Ramos (cell line): ENCODE measurements around the gene ARID5B.

Experiments used
- in situ Hi-C: fragments of 300-500 bp; cut with MboI; formaldehyde crosslinking; loops from one replicate; pipeline ENCODE4 v1.14.3; 2022; ENCODE audit warnings: low sequenced_read_pairs; ENCODE audit not compliant: unreplicated experiment

ARID5B gene

DNA sequence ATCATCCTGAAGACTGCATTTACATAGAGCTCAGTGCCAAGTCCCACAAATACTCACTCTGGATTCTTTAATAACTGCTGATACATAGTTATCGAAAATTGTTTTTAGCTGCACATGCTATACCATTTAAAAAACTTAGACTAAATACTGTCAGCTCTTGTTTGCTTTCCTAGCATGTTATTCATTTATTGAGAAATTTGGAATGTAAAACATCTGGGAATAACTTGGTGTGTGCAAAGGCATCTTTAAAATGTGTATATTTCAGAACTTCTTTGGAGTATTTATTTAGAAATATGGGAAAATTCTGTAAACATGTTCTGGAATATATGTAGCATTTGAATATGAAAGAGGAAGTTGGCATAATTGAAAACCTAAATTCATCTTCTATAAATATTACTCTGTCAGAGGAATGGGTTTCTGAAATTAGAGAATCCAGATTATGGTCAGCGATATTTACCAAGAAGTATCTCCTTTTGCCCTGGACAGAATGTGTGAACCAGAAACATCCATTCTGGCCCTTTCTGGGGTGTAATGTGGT, 119.7 kb downstream of the ARID5B start:
- in situ Hi-C loops = no loop called here

DNA sequence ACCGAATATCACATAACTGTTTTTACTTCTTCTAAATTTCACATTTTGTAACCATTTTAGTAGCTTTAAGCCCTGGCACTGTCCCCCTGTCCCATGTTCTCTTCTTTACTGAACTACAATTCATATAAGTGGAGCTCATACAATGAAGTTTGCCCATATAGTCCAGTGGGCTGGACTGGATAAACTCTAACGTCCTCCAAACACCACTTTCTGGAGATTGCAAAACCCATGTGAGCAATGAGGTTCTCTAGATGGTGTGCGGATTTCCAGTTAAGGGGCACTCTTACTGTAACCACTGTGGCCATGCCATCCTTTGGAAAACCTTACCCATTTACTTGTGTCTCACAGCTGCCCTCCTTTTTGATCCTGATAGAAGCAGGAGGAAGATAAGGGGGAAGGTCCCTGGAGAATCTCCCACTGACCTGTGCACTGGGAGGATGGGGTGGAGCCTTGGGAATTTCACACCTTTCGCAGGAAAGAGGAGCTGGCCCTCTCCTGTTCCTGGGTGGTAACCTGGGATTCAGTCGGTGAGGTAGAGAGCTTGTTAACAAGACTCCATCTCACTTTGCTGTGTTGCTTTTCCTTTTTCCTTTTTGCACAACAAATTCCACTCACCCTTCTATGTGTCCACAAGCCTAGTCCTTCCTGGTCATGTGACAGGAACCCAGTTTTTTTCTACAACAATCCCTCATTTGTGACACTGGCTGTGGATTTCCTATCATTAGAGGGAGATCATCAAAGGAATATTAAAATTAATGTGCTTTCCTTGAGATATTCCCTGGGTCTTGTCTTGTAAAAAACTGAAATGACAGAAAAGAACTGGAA, 120.7 kb downstream of the ARID5B start:
- in situ Hi-C loops = no loop called here

DNA sequence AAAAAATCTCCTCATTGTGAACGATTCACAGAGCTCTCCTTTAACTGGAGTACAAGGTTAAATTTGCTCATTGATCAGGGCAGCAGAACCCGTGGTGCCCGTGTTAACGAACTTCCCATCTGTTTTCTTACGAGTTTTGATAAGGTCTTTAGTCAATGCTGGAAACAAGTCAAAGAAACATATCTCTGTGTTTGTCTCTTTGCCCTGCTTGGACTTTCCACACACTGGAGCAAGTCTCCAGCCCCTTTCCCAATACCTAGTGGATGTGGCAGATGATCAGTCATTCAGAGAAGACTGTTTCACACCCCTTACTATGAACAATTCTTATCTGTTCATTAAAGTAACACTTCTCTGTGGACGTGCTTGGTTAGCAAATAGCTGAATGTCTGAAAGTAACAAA, 121.3 kb downstream of the ARID5B start:
- in situ Hi-C loops = no loop called here

DNA sequence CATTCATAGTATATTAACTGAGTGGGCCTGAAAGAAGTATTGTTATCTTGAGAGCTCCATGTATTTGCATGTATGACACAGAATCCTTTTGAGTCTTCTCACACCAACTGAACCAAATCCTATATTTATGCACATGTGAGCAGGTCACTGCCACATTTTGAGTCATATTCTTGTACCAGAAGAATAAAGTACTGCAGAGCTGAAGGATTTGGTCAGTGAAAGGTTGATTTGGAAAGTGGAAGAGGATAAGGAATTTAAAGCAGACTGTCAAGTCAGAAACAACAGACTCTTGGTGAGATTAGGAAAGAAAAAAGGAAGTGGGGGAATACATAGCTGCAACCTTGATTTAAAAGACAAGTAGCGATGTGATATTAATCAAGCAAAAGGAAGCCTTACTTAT, 121.8 kb downstream of the ARID5B start:
- in situ Hi-C loops = no loop called here

DNA sequence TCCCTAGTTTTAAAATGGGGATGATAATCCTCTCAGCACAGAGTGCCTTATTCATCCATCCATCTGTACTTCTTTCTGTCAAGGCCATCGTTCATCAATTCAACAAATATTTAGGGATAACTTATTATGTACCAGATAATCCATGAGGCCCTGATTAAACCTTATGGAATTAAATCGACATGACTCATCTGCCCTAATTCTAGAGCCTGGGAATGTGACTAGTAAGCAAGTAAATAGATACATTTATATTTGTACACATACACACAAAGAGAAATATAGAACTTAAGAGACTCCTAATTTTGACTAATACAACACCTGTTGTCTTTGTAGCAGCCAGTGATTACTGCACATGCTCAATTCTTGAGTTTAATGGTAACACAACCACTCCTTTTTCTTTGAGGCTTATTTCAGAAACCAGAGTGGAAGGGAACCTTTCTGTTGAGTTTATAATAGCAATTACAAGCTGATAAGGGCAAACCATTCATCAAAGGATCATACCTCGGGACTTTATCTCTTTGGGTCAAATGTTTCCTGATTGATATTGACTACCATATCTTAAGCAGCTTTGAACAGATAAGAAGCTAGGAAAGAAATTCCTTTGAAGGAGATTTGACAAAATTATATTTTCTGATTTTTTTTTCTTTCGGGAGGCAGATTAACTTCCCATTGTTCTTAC, 122.7 kb downstream of the ARID5B start:
- in situ Hi-C loops = no loop called here

DNA sequence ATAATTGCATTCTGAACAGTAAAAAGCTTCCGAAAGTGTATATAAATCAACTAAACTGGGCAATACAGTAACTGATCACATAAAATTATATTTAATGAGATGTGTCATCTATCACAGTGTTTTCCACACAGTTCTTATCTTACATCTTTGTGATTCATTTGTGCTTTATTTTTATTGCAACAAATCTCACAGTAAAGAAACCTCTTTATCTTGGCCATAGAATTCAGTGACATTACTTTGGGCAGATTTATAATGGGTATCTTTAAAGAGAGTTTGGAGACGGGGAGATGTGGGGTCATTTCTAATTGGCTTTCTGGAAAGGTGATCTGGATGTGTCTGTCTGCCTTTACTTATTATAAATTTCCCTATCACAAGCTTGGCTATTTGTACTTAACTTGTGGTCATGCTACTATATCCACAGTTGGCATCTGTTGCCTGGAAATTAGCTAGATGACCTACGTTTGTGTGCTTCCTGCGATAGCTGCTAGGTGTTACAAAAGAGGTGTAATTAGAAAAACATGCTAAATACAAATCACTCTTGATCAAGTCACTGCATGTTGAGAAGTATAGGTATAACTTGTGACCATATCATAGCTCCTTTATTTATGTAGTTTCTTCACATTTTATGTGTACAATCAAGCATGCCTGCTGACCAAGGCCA, 123.8 kb downstream of the ARID5B start:
- in situ Hi-C loops = loop anchor here (25.0 kb wide), 1 partner anchor 263 kb away; no protein-coding TSS in a partner anchor

DNA sequence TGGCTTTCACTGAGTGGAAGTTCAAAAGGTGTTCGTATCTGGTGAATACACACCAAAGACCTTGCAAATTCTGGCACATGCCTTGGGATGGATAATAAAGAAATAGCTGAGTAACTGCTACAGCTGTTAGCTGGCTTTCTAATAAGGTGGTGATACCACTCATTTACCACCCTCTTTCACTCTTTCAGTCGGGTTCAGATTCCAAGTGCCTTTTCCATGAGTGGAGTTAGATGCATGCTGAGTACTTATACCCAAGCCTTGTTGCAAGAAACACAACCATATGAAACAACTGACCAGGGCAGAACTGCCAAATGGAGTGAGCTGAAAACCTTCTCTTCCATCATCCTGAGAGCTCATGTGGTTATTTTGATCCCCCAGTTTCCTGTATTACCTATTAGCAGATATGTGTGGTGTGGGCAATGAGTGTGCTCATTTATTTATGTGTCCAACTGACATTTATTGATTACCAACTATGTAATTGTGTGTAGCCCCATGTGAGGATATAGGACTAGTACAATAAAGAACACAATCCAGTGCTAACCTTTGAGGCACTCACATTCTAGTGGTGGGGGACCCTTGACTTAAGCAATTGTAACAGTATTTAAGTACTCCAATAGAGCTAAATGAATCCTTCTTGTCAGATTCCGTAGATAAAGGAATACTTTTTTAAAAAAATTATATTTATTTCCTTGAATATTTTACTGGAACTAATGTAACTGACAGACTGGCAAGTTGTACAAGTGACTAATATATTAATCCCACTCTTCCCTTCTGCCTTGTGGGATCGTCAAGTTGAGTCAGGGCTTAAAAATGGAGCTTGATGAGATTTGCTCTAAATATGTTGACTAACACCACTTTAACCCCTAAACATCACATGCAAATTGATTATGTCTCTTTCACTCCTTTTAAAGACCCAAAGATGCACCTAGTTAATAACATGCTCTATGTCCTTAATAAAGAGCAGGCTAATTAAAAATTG, 124.7 kb downstream of the ARID5B start:
- in situ Hi-C loops = loop anchor here (25.0 kb wide), 1 partner anchor 264 kb away; no protein-coding TSS in a partner anchor

DNA sequence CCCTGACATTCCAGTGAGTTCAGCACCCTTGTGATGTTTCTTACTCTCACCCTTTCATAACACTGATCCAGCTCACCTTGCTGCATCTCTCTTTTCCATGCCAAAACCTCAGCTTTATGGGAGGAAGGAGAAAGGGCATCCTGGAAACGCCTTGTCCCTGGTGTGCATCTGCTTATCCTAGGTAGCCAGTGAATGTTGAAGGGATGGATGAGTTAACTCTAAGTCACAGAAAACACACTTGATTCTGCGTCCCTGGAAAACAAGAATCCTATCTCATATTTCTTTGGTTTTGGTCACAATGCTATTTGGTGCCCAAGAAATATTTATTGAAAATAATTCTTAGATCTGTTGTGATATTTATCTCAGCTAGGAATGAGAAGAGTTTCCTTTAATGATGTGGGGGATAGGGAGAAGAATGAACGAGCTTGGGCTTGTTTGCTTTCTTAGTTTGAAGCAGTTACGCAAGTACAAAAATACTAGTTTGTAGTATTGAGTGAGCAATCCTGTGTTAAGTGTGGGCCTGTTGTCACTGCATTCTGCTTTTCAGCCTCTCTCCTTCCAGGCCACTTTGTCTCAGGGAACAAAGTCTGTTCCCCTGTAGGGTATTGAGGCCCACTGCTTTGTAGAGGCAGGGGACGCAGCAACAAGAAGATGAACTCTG, 126.5 kb downstream of the ARID5B start:
- in situ Hi-C loops = loop anchor here (25.0 kb wide), 1 partner anchor 266 kb away; no protein-coding TSS in a partner anchor

DNA sequence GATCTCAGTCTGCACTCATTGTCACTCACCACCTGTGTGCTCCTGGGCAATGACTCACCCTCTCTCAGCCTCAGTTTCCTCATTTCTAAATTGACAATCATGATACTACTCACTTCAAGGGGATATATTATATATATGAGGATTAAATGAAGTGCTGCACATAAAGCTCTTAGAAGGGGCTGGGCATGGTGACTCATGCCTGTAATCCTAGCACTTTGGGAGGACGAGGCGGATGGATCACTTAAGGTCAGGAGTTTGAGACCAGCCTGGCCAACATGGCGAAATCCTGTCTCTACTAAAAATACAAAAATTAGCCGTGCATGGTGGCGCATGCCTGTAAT, 127.0 kb downstream of the ARID5B start:
- in situ Hi-C loops = loop anchor here (25.0 kb wide), 1 partner anchor 266 kb away; no protein-coding TSS in a partner anchor

DNA sequence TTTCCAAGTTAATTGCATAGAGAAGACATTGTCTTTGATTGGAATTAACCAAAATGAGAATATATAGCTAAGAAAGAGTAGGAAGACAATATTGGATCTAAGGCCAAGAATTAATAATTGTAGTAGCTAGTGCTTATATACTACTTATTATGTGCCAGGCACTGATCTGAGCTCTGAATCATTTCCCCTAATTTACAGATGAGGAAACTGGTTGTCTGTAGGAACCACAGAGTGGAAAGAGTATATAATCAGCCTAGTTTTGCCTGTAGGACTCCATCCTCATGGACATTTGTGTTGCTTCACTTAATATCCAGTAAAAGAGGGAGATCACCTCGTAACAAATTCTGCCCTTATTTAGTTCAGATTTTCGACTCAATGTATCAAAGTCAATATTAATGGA, 127.9 kb downstream of the ARID5B start:
- in situ Hi-C loops = loop anchor here (25.0 kb wide), 1 partner anchor 267 kb away; no protein-coding TSS in a partner anchor

DNA sequence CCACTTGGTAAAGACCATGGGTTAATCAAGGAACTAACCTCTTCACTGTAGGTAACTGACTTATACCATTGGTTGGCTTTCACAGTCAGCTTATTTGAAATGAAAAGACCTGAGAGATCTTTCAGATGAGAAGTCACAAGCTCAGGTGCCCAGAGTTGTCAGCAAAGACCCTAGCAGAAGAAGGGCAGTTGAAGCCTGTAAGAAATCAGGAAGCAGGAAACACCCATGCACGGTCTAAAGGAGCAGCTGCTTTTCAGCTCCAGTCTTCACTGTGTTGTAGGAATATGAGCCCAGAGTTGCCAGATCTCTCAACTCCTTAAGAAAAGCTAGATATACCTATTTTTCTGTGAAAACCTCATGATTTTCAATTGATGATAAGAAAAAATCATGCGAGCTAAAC, 130.0 kb downstream of the ARID5B start:
- in situ Hi-C loops = loop anchor here (25.0 kb wide), 1 partner anchor 269 kb away; no protein-coding TSS in a partner anchor

DNA sequence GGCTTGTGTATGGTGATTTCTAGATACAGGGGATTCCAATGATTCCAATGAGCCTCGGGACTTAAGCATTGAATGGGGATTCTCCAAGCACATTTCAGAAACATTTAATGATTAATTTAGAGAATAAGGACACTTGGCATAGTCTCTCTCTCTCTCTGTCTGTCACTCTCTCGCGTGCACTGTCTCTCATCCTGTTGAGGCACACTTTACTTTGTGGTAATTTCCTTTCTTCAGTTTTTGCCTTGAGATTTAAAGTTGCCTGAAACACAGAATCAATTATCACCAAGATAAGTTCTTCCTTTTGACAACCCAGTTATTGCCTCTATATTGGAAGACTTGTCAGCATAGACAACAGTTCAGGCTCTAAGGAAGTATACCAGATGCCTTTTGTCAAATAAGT, 131.6 kb downstream of the ARID5B start:
- in situ Hi-C loops = loop anchor here (25.0 kb wide), 1 partner anchor 271 kb away; no protein-coding TSS in a partner anchor

DNA sequence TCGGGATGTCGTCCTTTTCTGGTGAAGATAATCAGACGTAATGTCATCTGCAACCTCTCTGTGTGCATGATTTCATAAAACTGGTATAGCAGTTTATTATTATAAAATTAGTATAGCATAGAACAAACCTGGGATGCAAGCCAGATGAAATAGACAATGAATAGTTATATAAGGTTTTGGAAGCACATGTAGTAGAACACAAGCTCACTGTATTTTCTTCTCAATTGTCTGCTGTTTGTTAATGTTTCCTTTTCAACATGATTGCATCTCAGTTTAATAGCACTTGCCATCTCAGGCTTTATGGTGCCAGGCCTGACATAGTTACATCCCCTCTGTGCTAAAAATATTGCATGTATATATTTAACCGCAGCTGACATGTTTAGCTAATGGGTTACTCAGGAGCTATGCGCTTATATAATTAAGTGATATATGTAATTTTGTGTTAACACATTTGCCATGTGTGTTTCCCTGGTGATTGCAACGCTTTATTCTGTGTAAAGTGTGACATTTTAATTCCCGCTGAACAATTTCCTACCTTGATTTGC, 132.7 kb downstream of the ARID5B start:
- in situ Hi-C loops = loop anchor here (25.0 kb wide), 1 partner anchor 272 kb away; no protein-coding TSS in a partner anchor

DNA sequence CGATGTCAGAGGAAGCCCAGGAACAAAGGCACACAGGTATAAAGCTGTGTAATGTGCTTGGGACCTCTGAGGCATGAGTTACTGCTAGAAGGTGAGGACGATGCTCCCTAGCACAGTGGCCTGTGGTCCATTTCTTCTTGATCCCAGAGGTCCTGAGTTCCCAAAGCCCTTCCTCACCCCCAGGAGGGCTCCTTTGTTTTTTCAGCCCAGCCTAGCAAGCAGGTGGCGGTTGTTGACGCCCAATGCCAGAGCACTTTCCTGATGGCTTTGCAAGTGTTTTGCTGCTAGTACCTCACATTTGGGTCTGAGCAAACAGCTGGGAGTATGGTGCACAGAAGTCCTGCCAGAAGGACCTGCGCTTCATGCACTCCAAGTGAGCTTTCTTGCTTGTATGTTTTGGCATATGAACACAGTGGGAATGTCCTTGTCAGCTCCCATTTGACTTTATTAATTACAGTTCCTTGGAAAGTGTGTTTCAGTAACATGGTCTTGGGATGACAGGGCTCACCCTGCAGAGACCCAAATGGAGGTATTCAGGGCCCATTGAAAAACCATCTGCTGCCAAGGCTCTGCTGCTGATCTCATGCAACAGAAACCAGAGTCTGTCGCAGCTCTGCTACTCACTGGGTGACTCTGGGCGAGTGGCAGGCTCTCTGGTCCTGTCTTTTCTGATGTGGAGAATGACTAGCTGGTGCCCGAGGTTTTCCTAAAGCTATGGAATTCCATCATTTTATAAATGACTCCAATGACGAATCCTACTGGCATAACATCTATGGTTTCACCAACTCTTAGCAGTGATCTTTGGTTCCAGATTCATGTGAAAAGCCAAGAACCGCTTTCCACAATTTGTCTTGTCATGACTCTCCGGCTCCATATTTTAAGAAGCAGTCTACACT, 134.9 kb downstream of the ARID5B start:
- in situ Hi-C loops = loop anchor here (25.0 kb wide), 1 partner anchor 274 kb away; no protein-coding TSS in a partner anchor

DNA sequence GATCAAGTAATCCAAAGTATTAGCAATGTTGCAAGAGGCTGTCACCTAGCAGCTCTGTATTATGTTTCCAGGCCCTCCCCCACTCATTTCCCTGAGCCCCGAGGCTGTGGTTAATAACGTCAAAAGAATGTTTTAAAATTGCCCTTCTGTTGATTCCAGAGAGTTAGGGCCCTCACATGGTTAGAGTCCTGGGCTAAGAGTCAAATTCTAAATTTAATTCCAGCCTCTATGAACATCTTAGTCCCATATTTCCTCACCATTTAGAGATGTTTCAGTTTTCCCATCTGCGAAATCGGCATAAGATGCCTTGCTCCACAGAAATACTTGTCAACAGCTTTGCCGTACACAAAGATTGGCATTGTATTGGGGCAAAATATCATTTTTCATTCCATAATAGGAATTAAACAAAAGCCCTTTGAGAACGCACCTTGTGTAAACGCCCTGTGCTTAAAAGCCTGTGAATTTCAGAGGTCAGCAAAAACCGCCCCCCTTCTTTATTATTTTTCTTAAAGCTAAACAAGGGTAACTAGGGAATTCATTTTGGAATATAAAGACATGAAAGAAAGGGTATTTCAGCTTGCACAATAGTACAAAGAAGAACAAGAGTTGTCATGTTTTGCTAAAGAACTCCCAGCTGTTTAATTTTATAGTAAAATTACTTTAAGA, 135.8 kb downstream of the ARID5B start:
- in situ Hi-C loops = loop anchor here (25.0 kb wide), 1 partner anchor 275 kb away; no protein-coding TSS in a partner anchor

DNA sequence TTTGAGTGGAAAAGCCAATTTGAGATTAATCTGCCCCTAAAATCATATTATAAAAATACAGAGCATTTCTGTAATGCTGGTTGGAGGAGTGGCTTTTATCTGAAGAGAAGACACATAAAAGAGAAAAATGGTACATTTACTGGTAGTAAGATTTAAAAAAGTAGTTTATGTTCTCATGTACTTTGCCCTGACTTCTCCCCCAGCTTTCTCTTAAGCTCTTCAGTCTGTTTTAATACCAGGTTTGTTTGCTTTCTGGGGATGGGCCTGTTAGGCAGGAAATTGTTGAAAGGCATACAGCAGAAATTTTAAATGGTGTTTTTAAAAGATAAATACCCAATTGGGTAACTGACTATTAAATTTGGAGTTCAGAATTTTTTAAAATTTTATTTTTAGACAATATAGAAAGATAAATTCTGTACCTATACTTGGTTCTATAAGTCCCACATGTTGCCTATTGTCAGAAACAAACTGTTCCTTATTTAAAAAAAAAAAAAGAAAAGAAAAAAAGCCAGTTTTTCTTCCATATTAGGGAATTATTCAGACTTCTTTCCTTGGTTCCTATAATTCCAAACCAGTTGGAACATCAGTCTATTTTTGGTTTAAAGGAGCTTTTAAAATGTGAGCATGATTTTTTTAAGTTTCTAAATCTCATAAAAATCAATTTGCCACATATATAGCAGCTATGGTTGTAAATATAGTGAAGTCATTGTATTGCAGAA, 136.6 kb downstream of the ARID5B start:
- in situ Hi-C loops = loop anchor here (25.0 kb wide), 1 partner anchor 276 kb away; no protein-coding TSS in a partner anchor
